WTC11 (cell line): ENCODE results near the gene CENPE. TPM values are rescaled to one million over a fixed set of nuclear protein-coding genes. Genes with fewer than 3 reads are reported as not detected.

Experiments used
- ATAC-seq: fragments of 200-7000 bp; cut with Tn5 transposase; 2 replicates; pipeline ENCODE4 v1.10.0; 2021; ENCODE audit warnings: mild to moderate bottlenecking, moderate library complexity
- CTCF ChIA-PET: fragments of 300-600 bp; sonication (Branson Sonifier 250); formaldehyde crosslinking; loops from one replicate; lab custom pipeline; 2021; ENCODE audit warnings: antibody characterized with exemption; lab: Charles Lee
- POLR2A ChIA-PET: fragments of 350-600 bp; sonication (Branson Sonifier 250); formaldehyde crosslinking; loops from one replicate; lab custom pipeline; 2021; ENCODE audit warnings: antibody characterized with exemption; lab: Charles Lee
- DNase-seq: peaks from one replicate; pipeline ENCODE4 v3.0.0; 2021; ENCODE audit warnings: low spot score
- H3K27ac Mint-ChIP-seq: 2 replicates; pipeline ENCODE4 v1.8.0; 2021; ENCODE audit warnings: mixed read lengths
- H3K27me3 Mint-ChIP-seq: 2 replicates; pipeline ENCODE4 v1.8.0; 2021; ENCODE audit warnings: low read depth, mild to moderate bottlenecking, moderate library complexity, mixed read lengths
- H3K36me3 Mint-ChIP-seq: 2 replicates; pipeline ENCODE4 v1.8.0; 2021; ENCODE audit warnings: mixed read lengths
- H3K4me1 Mint-ChIP-seq: 2 replicates; pipeline ENCODE4 v1.8.0; 2022; ENCODE audit warnings: mixed read lengths
- H3K4me3 Mint-ChIP-seq: 2 replicates; pipeline ENCODE4 v1.8.0; 2021; ENCODE audit warnings: mild to moderate bottlenecking, moderate library complexity, mixed read lengths
- H3K9me3 Mint-ChIP-seq: 2 replicates; pipeline ENCODE4 v1.8.0; 2021; ENCODE audit warnings: mixed read lengths
- CREB1 ChIP-seq: sonication (generic); formaldehyde crosslinking; IDR thresholded peaks from 2 replicates; pipeline ENCODE4 v1.8.0; 2023; ENCODE audit warnings: mild to moderate bottlenecking, missing genetic modification reagents
- CREM ChIP-seq: sonication (generic); formaldehyde crosslinking; IDR thresholded peaks from 2 replicates; pipeline ENCODE4 v1.8.1; 2022; ENCODE audit warnings: mild to moderate bottlenecking, missing genetic modification reagents, moderate library complexity
- EMX1 ChIP-seq: fragments of 250-450 bp; sonication (Bioruptor Pico); IDR thresholded peaks from 2 replicates; pipeline ENCODE4 v1.8.0; 2021; ENCODE audit warnings: mild to moderate bottlenecking
- ESRRA ChIP-seq: sonication (generic); formaldehyde crosslinking; IDR thresholded peaks from 2 replicates; pipeline ENCODE4 v1.8.1; 2022; ENCODE audit warnings: mild to moderate bottlenecking, missing genetic modification reagents, borderline replicate concordance
- GTF2I ChIP-seq: fragments of 250-450 bp; sonication (Bioruptor Pico); conservative IDR thresholded peaks from 2 replicates; pipeline ENCODE4 v1.4.0; 2021; ENCODE audit warnings: mild to moderate bottlenecking
- NR3C1 ChIP-seq: sonication (generic); formaldehyde crosslinking; conservative IDR thresholded peaks from 2 replicates; pipeline ENCODE4 v1.8.1; 2023; ENCODE audit warnings: low read depth, mild to moderate bottlenecking, missing genetic modification reagents
- TCF7 ChIP-seq: sonication (generic); formaldehyde crosslinking; IDR thresholded peaks from 2 replicates; pipeline ENCODE4 v1.8.0; 2022; ENCODE audit warnings: mild to moderate bottlenecking, low read depth, missing genetic modification reagents, moderate library complexity
- TP53 ChIP-seq: sonication (generic); formaldehyde crosslinking; IDR thresholded peaks from 2 replicates; pipeline ENCODE4 v1.8.1; 2023; ENCODE audit warnings: mild to moderate bottlenecking, missing genetic modification reagents
- total RNA-seq: library from RNA; stranded (reverse); gene quantifications from 3 replicates; pipeline ENCODE4 v1.2.3, GENCODE V29; 2021
- TF ChIP-seq, protein P1 (sequence below): sonication (generic); formaldehyde crosslinking; IDR thresholded peaks from 2 replicates; pipeline ENCODE4 v1.8.0; 2022; ENCODE audit warnings: missing genetic modification reagents
- TF ChIP-seq, protein P2 (sequence below): fragments of 250-450 bp; sonication (Bioruptor Pico); IDR thresholded peaks from 2 replicates; pipeline ENCODE4 v1.9.0; 2021; ENCODE audit warnings: moderate library complexity, mild to moderate bottlenecking, inconsistent platforms, borderline replicate concordance
- TF ChIP-seq, protein P3 (sequence below): fragments of 250-450 bp; sonication (Bioruptor Pico); conservative IDR thresholded peaks from 2 replicates; pipeline ENCODE4 v1.9.0; 2021; ENCODE audit warnings: mild to moderate bottlenecking
- TF ChIP-seq, protein P4 (sequence below): sonication (generic); formaldehyde crosslinking; IDR thresholded peaks from 2 replicates; pipeline ENCODE4 v1.8.1; 2023; ENCODE audit warnings: mild to moderate bottlenecking, missing genetic modification reagents, borderline replicate concordance
- TF ChIP-seq, protein P5 (sequence below): fragments of 250-450 bp; sonication (Bioruptor Pico); IDR thresholded peaks from 2 replicates; pipeline ENCODE4 v1.9.0; 2021; ENCODE audit warnings: mild to moderate bottlenecking
- TF ChIP-seq, protein P6 (sequence below): sonication (generic); formaldehyde crosslinking; IDR thresholded peaks from 2 replicates; pipeline ENCODE4 v1.8.1; 2022; ENCODE audit warnings: low read depth, mild to moderate bottlenecking, moderate library complexity, missing genetic modification reagents, borderline replicate concordance

The CENPE gene
- total RNA-seq, 1 experiment from 2014 or later: 46.6 TPM

DNA sequence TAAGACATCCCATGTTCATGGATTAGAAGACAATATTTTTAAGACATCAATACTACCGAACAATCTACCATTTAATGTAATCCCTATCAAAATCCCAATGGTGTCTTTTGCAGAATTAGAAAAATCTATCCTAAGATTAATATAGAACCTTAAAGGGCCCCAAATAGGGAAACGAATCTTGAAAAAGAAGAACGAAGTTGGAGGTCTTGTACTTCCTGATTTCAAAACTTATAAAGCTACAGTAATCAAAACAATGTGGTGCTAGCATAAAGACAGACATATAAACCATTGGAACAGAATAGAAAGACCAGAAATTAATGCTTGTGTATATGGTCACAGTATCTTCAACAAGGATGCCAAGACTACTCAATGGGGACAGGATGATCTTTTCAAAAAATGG is 42.0 kb downstream of the CENPE start (continued):
- TF ChIP-seq, protein P1, sequence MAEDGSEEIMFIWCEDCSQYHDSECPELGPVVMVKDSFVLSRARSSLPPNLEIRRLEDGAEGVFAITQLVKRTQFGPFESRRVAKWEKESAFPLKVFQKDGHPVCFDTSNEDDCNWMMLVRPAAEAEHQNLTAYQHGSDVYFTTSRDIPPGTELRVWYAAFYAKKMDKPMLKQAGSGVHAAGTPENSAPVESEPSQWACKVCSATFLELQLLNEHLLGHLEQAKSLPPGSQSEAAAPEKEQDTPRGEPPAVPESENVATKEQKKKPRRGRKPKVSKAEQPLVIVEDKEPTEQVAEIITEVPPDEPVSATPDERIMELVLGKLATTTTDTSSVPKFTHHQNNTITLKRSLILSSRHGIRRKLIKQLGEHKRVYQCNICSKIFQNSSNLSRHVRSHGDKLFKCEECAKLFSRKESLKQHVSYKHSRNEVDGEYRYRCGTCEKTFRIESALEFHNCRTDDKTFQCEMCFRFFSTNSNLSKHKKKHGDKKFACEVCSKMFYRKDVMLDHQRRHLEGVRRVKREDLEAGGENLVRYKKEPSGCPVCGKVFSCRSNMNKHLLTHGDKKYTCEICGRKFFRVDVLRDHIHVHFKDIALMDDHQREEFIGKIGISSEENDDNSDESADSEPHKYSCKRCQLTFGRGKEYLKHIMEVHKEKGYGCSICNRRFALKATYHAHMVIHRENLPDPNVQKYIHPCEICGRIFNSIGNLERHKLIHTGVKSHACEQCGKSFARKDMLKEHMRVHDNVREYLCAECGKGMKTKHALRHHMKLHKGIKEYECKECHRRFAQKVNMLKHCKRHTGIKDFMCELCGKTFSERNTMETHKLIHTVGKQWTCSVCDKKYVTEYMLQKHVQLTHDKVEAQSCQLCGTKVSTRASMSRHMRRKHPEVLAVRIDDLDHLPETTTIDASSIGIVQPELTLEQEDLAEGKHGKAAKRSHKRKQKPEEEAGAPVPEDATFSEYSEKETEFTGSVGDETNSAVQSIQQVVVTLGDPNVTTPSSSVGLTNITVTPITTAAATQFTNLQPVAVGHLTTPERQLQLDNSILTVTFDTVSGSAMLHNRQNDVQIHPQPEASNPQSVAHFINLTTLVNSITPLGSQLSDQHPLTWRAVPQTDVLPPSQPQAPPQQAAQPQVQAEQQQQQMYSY: no peak
- TF ChIP-seq, protein P2, sequence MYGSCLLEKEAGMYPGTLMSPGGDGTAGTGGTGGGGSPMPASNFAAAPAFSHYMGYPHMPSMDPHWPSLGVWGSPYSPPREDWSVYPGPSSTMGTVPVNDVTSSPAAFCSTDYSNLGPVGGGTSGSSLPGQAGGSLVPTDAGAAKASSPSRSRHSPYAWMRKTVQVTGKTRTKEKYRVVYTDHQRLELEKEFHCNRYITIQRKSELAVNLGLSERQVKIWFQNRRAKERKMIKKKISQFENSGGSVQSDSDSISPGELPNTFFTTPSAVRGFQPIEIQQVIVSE (CRISPR knock-in tag): no peak
- TF ChIP-seq, protein P3, sequence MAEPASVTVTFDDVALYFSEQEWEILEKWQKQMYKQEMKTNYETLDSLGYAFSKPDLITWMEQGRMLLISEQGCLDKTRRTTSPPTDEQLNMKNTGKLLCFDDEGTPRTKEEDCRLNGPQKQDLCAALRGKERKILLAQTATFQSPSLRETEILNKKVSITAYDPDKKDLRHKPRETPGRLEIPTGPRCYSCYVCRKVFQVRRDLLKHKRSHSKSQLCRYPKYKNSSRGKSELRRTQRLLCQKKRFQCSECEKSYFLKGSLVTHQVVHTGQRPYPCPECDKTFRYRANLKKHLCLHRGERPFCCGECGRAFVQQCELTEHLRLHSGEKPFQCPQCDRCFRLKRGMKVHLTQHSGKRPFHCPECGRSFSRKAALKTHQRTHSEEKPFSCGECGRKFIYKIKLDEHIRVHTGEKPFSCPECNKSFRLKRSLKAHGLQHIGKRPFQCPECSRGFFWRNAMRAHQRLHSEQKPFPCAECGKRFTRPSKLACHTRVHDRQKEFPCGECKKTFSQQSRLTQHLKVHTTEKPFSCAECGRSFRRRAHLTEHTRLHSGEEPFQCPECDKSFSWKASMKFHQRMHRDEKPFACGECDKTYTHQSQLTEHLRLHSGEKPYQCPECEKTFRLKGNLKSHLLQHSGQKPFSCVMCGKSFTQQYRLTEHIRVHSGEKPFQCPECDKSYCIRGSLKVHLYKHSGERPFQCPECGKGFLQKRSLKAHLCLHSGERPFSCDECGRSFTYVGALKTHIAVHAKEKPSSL (CRISPR knock-in tag): no peak

DNA sequence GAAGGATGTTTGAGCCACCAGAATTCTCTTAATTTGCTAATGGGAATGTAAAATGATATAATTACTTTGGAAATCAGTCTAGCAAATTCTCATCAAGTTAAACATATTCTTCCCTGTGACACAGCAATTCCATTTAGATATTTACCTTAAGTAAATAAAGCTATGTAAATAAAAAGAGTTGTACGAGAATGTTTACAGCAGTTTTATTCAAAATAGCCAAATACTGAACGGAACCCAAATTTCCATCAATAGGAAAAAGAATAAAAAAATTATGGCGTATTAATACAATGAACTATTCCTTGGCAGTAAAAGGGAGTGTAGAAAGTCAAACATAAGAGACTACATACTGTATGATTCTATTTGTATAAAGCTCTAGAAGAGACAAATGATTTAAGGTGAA is 45.8 kb downstream of the CENPE start:
- H3K36me3 Mint-ChIP-seq: peaks cover 65% of the 10 kb centered on the region

More for the DNA sequence above, 45.8 kb downstream of the CENPE start:
- DNase-seq (no peak), ATAC-seq (no peak)
- no peaks in the 10 kb centered on the region for H3K4me1 Mint-ChIP-seq
- H3K9me3 Mint-ChIP-seq: no peaks in the 10 kb centered on the region
- TF ChIP-seq CREB1 (no peak), CREM (no peak), ESRRA (CRISPR knock-in tag) (no peak), TP53 (no peak), TCF7 (CRISPR knock-in tag) (no peak), GTF2I (CRISPR knock-in tag) (no peak), EMX1 (no peak), NR3C1 (CRISPR knock-in tag) (no peak)
- TF ChIP-seq, protein P4, sequence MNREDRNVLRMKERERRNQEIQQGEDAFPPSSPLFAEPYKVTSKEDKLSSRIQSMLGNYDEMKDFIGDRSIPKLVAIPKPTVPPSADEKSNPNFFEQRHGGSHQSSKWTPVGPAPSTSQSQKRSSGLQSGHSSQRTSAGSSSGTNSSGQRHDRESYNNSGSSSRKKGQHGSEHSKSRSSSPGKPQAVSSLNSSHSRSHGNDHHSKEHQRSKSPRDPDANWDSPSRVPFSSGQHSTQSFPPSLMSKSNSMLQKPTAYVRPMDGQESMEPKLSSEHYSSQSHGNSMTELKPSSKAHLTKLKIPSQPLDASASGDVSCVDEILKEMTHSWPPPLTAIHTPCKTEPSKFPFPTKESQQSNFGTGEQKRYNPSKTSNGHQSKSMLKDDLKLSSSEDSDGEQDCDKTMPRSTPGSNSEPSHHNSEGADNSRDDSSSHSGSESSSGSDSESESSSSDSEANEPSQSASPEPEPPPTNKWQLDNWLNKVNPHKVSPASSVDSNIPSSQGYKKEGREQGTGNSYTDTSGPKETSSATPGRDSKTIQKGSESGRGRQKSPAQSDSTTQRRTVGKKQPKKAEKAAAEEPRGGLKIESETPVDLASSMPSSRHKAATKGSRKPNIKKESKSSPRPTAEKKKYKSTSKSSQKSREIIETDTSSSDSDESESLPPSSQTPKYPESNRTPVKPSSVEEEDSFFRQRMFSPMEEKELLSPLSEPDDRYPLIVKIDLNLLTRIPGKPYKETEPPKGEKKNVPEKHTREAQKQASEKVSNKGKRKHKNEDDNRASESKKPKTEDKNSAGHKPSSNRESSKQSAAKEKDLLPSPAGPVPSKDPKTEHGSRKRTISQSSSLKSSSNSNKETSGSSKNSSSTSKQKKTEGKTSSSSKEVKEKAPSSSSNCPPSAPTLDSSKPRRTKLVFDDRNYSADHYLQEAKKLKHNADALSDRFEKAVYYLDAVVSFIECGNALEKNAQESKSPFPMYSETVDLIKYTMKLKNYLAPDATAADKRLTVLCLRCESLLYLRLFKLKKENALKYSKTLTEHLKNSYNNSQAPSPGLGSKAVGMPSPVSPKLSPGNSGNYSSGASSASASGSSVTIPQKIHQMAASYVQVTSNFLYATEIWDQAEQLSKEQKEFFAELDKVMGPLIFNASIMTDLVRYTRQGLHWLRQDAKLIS (CRISPR knock-in tag): no peak
- TF ChIP-seq, protein P5, sequence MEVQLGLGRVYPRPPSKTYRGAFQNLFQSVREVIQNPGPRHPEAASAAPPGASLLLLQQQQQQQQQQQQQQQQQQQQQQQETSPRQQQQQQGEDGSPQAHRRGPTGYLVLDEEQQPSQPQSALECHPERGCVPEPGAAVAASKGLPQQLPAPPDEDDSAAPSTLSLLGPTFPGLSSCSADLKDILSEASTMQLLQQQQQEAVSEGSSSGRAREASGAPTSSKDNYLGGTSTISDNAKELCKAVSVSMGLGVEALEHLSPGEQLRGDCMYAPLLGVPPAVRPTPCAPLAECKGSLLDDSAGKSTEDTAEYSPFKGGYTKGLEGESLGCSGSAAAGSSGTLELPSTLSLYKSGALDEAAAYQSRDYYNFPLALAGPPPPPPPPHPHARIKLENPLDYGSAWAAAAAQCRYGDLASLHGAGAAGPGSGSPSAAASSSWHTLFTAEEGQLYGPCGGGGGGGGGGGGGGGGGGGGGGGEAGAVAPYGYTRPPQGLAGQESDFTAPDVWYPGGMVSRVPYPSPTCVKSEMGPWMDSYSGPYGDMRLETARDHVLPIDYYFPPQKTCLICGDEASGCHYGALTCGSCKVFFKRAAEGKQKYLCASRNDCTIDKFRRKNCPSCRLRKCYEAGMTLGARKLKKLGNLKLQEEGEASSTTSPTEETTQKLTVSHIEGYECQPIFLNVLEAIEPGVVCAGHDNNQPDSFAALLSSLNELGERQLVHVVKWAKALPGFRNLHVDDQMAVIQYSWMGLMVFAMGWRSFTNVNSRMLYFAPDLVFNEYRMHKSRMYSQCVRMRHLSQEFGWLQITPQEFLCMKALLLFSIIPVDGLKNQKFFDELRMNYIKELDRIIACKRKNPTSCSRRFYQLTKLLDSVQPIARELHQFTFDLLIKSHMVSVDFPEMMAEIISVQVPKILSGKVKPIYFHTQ: no peak
- TF ChIP-seq, protein P6, sequence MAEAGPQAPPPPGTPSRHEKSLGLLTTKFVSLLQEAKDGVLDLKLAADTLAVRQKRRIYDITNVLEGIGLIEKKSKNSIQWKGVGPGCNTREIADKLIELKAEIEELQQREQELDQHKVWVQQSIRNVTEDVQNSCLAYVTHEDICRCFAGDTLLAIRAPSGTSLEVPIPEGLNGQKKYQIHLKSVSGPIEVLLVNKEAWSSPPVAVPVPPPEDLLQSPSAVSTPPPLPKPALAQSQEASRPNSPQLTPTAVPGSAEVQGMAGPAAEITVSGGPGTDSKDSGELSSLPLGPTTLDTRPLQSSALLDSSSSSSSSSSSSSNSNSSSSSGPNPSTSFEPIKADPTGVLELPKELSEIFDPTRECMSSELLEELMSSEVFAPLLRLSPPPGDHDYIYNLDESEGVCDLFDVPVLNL (CRISPR knock-in tag): no peak
- no peak overlapping the region for H3K4me3 Mint-ChIP-seq
- no peak overlapping the region for H3K27ac Mint-ChIP-seq
- POLR2A ChIA-PET: no interaction called here
- CTCF ChIA-PET: no interaction called here
- no peaks in the 10 kb centered on the region for H3K27me3 Mint-ChIP-seq
